ENCODE data around the gene RMND5A.
"Not testable (repeated sequence)": the region's sequence is repeated elsewhere in the genome, so short reads cannot be mapped to it uniquely, and the experiment has no call there.

RMND5A gene

DNA sequence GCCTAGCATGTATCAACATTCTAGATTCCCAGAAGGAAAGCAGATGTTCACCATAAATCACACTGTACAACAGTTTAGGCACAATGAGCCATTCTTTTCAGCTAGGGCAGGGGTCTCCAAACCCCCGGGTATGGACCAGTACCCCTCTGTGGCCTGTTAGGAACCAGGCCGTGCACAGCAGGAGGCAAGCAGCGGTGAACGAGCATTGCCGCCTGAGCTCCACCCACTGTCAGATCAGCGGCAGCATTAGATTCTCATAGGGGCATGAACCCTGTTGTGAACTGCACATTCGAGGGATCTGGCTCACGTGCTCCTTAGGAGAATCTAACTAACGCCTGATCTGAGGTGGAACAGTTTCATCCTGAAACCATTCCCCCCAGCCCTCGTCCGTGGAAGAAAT is 19.8 kb downstream of the RMND5A start:
- H3K4me3 ChIP-seq (ENCODE audit: low read depth, low read length); H3K27ac ChIP-seq; in situ Hi-C loops (cut with HindIII; ENCODE audit: low pct_ligation_motif_present, low sequenced_read_pairs); H3K36me3 ChIP-seq (replicated peaks); DNase-seq; H3K27me3 ChIP-seq (replicated peaks): not testable (repeated sequence)

DNA sequence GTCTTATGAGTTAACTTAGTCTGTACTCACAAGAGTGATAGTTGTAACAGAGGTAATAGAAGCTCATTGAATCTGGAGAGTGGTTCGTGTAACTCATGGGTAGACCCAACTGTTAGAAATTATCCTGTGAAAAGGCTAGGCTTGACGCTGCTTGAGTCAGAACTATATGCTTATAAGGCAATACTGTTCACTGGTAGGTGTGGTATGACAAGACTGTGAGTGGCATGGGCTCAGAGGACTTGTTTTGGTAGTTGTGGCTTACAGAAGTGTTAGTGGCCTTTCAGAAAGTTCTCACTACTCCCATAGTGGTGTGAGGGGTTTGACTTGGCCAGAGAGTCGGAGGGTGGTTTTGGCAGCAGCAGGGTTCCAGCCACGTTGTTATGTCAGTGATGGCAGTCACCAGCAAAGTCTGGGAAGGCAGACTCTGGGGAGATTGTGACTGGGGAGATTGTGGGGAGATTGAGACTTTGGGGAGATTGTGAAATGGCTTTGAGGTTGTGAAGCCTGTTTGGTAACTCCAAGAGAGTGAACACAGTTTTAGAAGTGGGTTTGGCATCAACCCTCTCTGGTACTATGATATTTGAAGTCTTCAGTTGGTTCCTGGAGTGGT is 21.9 kb downstream of the RMND5A start:
- H3K36me3 ChIP-seq (replicated peaks); DNase-seq; H3K4me3 ChIP-seq (ENCODE audit: low read depth, low read length); H3K27me3 ChIP-seq (replicated peaks); H3K27ac ChIP-seq; in situ Hi-C loops (cut with HindIII; ENCODE audit: low pct_ligation_motif_present, low sequenced_read_pairs): not testable (repeated sequence)

DNA sequence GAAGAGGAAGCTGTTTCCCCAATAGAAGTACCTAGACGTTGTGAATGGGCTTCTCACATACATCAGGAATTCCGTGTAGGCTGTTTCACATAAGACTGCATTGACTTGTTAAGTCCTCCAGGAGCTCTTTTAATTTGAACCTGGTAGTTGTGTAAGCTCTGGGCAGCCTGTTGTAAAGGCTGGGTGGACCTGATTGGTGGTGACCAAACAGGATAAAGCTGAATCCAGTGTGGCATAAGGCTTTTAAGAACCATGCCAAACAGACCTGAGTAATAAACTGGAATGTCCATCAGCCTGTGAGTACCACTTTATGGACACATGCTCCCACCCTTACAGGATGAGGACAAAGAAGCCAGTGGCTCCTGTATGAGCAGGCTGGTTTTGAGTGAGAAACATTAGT is 24.1 kb downstream of the RMND5A start:
- H3K36me3 ChIP-seq (replicated peaks): no peaks in the 10 kb centered on the region
- no peak overlapping the region for H3K27ac ChIP-seq
- in situ Hi-C loops (cut with HindIII; ENCODE audit: low pct_ligation_motif_present, low sequenced_read_pairs): no loop called here
- TF ChIP-seq, protein P1, sequence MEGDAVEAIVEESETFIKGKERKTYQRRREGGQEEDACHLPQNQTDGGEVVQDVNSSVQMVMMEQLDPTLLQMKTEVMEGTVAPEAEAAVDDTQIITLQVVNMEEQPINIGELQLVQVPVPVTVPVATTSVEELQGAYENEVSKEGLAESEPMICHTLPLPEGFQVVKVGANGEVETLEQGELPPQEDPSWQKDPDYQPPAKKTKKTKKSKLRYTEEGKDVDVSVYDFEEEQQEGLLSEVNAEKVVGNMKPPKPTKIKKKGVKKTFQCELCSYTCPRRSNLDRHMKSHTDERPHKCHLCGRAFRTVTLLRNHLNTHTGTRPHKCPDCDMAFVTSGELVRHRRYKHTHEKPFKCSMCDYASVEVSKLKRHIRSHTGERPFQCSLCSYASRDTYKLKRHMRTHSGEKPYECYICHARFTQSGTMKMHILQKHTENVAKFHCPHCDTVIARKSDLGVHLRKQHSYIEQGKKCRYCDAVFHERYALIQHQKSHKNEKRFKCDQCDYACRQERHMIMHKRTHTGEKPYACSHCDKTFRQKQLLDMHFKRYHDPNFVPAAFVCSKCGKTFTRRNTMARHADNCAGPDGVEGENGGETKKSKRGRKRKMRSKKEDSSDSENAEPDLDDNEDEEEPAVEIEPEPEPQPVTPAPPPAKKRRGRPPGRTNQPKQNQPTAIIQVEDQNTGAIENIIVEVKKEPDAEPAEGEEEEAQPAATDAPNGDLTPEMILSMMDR (IDR thresholded peaks at IDR 0.05; ENCODE audit: low read depth, low read length, missing control alignments): no peak
- no peak overlapping the region for H3K4me3 ChIP-seq (ENCODE audit: low read depth, low read length)
- no peaks in the 10 kb centered on the region for H3K27me3 ChIP-seq (replicated peaks)
- no peak for DNase-seq

GRCh38 chr2:86746939-86747338 is 26.8 kb downstream of the RMND5A start:
- TF ChIP-seq, protein P1 (IDR thresholded peaks at IDR 0.05; ENCODE audit: low read depth, low read length, missing control alignments): no peak
- in situ Hi-C loops (cut with HindIII; ENCODE audit: low pct_ligation_motif_present, low sequenced_read_pairs): no loop called here
- no peak for DNase-seq
- H3K27me3 ChIP-seq (replicated peaks): no peaks in the 10 kb centered on the region
- no peak overlapping the region for H3K4me3 ChIP-seq (ENCODE audit: low read depth, low read length)
- no peak overlapping the region for H3K27ac ChIP-seq
- H3K36me3 ChIP-seq (replicated peaks): no peaks in the 10 kb centered on the region

GRCh38 chr2:86747711-86748639 is 27.9 kb downstream of the RMND5A start:
- Histone ChIP-seq H3K27me3 (replicated peaks) (no peaks in the 10 kb centered on the region), H3K27ac (no peak overlapping the region)
- in situ Hi-C loops (cut with HindIII; ENCODE audit: low pct_ligation_motif_present, low sequenced_read_pairs): no loop called here

DNA sequence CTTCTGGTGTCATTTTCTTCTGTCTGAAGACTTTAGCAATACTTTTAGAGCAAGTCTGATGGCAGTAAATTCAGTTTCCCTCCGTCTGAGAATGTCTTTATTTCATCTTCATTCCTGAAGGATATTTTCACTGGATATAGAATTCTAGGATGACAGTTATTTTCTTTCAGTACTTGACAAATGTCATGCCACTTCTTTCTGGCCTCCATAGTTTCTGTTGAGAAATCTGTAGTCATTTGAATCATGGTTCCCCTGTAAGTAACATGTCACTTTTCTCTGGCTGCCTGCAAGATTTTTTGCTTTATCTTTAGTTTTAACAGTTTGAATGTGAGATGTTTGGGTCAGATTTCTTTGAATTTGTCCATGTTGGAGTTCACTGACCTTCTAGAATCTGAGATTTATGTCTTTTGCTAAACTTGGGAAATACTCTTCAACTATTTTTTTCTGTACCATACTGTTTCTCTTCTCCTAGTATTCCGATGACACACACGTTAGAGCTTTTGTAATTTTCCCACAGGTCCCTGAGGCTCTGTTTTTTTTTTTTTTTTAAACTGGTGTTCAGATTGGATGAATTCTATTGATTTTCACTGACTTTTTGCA is 30.2 kb downstream of the RMND5A start:
- TF ChIP-seq, protein P1 (IDR thresholded peaks at IDR 0.05; ENCODE audit: low read depth, low read length, missing control alignments): no peak
- no peak for DNase-seq
- no peak overlapping the region for H3K27ac ChIP-seq
- H3K36me3 ChIP-seq (replicated peaks): no peaks in the 10 kb centered on the region
- no peak overlapping the region for H3K4me3 ChIP-seq (ENCODE audit: low read depth, low read length)
- no peaks in the 10 kb centered on the region for H3K27me3 ChIP-seq (replicated peaks)
- in situ Hi-C loops (cut with HindIII; ENCODE audit: low pct_ligation_motif_present, low sequenced_read_pairs): no loop called here

More at GRCh38 chr2:86747711-86748639, 27.9 kb downstream of the RMND5A start:
- TF ChIP-seq, protein P1 (IDR thresholded peaks at IDR 0.05; ENCODE audit: low read depth, low read length, missing control alignments): no peak
- peak; percentile 67 for DNase-seq
- H3K4me3 ChIP-seq (ENCODE audit: low read depth, low read length): no peak overlapping the region
- H3K36me3 ChIP-seq (replicated peaks): no peaks in the 10 kb centered on the region
